SK-N-MC (cell line): ENCODE data around the gene SPNS3.

Experiments used
- EZH2 ChIP-seq: fragments of 200-600 bp; sonication (generic); IDR thresholded peaks from one replicate; pipeline ENCODE4 v1.6.1; 2017; ENCODE audit warnings: antibody characterized with exemption
- POLR2AphosphoS5 ChIP-seq: IDR thresholded peaks from 2 replicates; pipeline ENCODE4 v1.6.1; 2012; ENCODE audit warnings: mild to moderate bottlenecking, low read depth, low read length, borderline replicate concordance

DNA sequence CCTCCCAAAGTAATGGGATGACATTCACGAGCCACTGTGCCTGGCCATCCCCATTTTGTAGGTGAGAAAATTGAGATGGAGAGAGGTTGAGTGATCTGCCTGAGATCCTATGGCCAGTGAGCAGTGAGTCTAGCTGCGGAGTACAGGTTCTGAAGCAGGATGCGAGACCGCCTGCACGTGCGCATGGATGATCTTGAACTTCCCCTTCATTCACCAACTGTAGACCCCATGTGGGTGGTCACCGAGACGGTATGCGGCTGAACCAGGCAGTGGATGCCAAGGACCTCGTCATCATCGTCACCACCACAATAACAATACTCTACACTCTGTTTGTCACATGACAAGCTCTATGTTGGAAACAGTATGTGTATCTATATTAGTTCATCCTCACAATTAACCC lies 6.2 kb upstream of the SPNS3 start:
- no peak for TF ChIP-seq POLR2AphosphoS5
- TF ChIP-seq EZH2 = no peak
